ENCODE data around the gene OR56A4.
"Not testable (repeated sequence)": the region's sequence is repeated elsewhere in the genome, so short reads cannot be mapped to it uniquely, and the experiment has no call there.

OR56A4 gene

GRCh38 chr11:6006846-6007245, at the start of gene OR56A4:
TSS of gene OR56A4 (minus strand) at chr11:6006946. CDS start at chr11:6002992, 3,954 bp downstream.
- no peak for DNase-seq

GRCh38 chr11:6055569-6055968, 48.8 kb upstream of the OR56A4 start:
- DNase-seq = no peak

GRCh38 chr11:6052374-6052773, 45.6 kb upstream of the OR56A4 start:
- no peak for DNase-seq

- no peak for DNase-seq
These were observed 34.1 kb upstream of the OR56A4 start for GRCh38 chr11:6040874-6041273.

GRCh38 chr11:6030708-6031405, 24.1 kb upstream of the OR56A4 start, which contains the start of gene OR56A1:
TSS of gene OR56A1 (minus strand) at chr11:6030758. CDS start at chr11:6027692, 3,066 bp downstream.
- no peak for DNase-seq

GRCh38 chr11:6027501-6027900, 20.8 kb upstream of the OR56A4 start:
- DNase-seq = no peak

GRCh38 chr11:6025056-6025455, 18.3 kb upstream of the OR56A4 start:
- no peak for DNase-seq

- no peak for DNase-seq
These were observed 16.2 kb upstream of the OR56A4 start for GRCh38 chr11:6022956-6023355.

- no peak for DNase-seq
These were observed 6.3 kb upstream of the OR56A4 start for GRCh38 chr11:6013042-6013441.

GRCh38 chr11:6012035-6012668, 5.4 kb upstream of the OR56A4 start:
- DNase-seq = no peak

- no peak for DNase-seq
These were observed 351 bp downstream of the OR56A4 start for GRCh38 chr11:6006395-6006794.

GRCh38 chr11:6002202-6002699, 4.5 kb downstream of the OR56A4 start:
- no peak for DNase-seq

- no peak for DNase-seq
These were observed 12.0 kb downstream of the OR56A4 start for GRCh38 chr11:5994791-5995190.

GRCh38 chr11:5992604-5993251, 14.0 kb downstream of the OR56A4 start:
- no peak for DNase-seq

- DNase-seq = no peak
These were observed 14.6 kb downstream of the OR56A4 start for GRCh38 chr11:5992150-5992549.

GRCh38 chr11:5989203-5989602, 17.5 kb downstream of the OR56A4 start:
- no peak for DNase-seq

- DNase-seq = no peak
These were observed 19.9 kb downstream of the OR56A4 start, which contains the start of gene OR52L1 for GRCh38 chr11:5986885-5987284. TSS of gene OR52L1 (minus strand) at chr11:5986985. CDS start at chr11:5986930, 55 bp downstream.

- DNase-seq = no peak
These were observed 23.3 kb downstream of the OR56A4 start for GRCh38 chr11:5983443-5983842.

- no peak for DNase-seq
These were observed 33.2 kb downstream of the OR56A4 start for GRCh38 chr11:5973530-5973929.

- DNase-seq = no peak
These were observed 38.4 kb downstream of the OR56A4 start, which contains the start of gene OR56A5 for GRCh38 chr11:5968394-5968793. TSS of gene OR56A5 (minus strand) at chr11:5968494. CDS start at chr11:5968494, 0 bp downstream.

- no peak for DNase-seq
These were observed 39.0 kb downstream of the OR56A4 start for GRCh38 chr11:5967708-5968107.

- DNase-seq = no peak
These were observed 39.8 kb downstream of the OR56A4 start for GRCh38 chr11:5966958-5967357.

GRCh38 chr11:5960704-5961320, 45.9 kb downstream of the OR56A4 start:
- not testable (repeated sequence) for DNase-seq

All from NK-92 treated with Interleukin-12 subunit alpha and Interleukin-12 subunit beta, amount 100 ng/mL, for 24 hours (cell line).